SH-SY5Y (cell line): ENCODE data around the gene ACBD3.

Source experiments
- GATA2 ChIP-seq: IDR thresholded peaks from 2 replicates; pipeline ENCODE4 v1.6.1; 2011; ENCODE audit warnings: mild to moderate bottlenecking, low read depth, low read length
- GATA3 ChIP-seq: IDR thresholded peaks from 2 replicates; pipeline ENCODE4 v1.6.1; 2011; ENCODE audit warnings: low read depth, mild to moderate bottlenecking, low read length, moderate library complexity

- TF ChIP-seq GATA2 (no peak), GATA3 (no peak)
Measured at GRCh38 chr1:226131639-226132038, 54.9 kb downstream of the ACBD3 start.
